IPS DF 6.9 (cell line): ENCODE data around the gene CD226.

Source experiments
- DNase-seq: peaks from one replicate; pipeline ENCODE4 v3.0.0-alpha.2; 2013; ENCODE audit warnings: low read depth, low spot score
- H3K27ac ChIP-seq: one replicate; pipeline ENCODE4 v1.5.1; 2013; ENCODE audit warnings: low read length, control low read depth
- H3K27me3 ChIP-seq: 2 replicates; pipeline ENCODE4 v1.6.1; 2013; ENCODE audit warnings: mild to moderate bottlenecking, low read length; ENCODE audit not compliant: control insufficient read depth, insufficient read depth
- H3K36me3 ChIP-seq: 2 replicates; pipeline ENCODE4 v1.6.1; 2013; ENCODE audit warnings: low read length; ENCODE audit not compliant: control insufficient read depth, insufficient read depth
- H3K4me1 ChIP-seq: 2 replicates; pipeline ENCODE4 v1.6.1; 2013; ENCODE audit warnings: low read length; ENCODE audit not compliant: control insufficient read depth, insufficient read depth
- H3K4me3 ChIP-seq: 2 replicates; pipeline ENCODE4 v1.5.1; 2013; ENCODE audit warnings: mild to moderate bottlenecking, low read length
- H3K9me3 ChIP-seq: 2 replicates; pipeline ENCODE4 v1.6.1; 2013; ENCODE audit warnings: low read length, inconsistent platforms; ENCODE audit not compliant: control insufficient read depth, insufficient read depth
- WGBS: extraction: QIAGEN DNeasy Blood & Tissue Kit; methylation state at CpG from one replicate; pipeline ENCODE4 v1.1.7; 2013; ENCODE audit warnings: mixed read lengths, missing lambda C conversion rate; ENCODE audit not compliant: insufficient read length, insufficient coverage; 5-methylcytosine and 5-hydroxymethylcytosine counted together

Gene CD226

DNA sequence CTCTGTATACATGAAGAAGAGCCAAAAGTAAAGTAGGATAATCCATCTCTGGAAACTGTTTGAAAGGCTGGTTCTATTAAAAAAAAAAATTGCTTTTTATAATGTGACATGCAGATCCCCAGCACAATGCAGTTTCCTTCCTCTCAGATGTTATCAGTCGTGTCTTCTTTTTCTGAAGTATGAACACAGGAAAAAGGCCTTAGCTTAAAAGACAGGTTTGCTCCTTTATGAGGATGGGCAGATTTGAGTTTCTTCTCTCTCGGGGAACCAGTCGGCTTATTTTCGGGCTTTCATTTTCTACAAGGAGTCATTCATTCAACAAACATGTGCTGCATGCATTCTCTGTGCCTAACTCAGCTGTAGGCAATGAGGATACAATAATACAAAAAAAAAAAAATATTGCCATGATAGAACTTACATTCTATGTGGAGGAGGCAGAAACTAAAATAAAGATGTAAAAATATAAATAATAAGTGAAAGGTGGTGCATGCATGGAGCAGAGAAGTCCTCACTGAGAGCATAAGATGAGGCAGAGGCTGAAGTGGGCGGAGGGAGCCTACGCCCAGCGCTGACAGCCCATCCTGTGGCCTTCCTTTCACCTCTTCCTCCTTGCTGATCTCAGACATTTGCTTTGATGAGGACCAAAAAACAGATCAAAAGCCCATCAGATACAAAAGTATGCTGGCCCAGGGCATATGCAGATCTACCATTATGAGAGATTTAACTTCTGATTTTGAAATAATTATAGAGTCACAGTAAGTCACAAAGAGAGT, at the start of gene CD226:
Gene CD226 (minus strand): TSS at position 513 of the 773 bp plus-strand sequence. CDS start 467 bp downstream, at position 46.
- WGBS = no CpG with 5 or more reads among the region's 7 CpGs
- Histone ChIP-seq H3K36me3 (no peaks in the 10 kb centered on the region), H3K4me3 (no peak within 1 kb of the TSS), H3K9me3 (no peaks in the 10 kb centered on the region), H3K27ac (no peak within 1 kb of the TSS), H3K4me1 (no peaks in the 10 kb centered on the region), H3K27me3 (no peaks in the 10 kb centered on the region)
- no peak for DNase-seq

DNA sequence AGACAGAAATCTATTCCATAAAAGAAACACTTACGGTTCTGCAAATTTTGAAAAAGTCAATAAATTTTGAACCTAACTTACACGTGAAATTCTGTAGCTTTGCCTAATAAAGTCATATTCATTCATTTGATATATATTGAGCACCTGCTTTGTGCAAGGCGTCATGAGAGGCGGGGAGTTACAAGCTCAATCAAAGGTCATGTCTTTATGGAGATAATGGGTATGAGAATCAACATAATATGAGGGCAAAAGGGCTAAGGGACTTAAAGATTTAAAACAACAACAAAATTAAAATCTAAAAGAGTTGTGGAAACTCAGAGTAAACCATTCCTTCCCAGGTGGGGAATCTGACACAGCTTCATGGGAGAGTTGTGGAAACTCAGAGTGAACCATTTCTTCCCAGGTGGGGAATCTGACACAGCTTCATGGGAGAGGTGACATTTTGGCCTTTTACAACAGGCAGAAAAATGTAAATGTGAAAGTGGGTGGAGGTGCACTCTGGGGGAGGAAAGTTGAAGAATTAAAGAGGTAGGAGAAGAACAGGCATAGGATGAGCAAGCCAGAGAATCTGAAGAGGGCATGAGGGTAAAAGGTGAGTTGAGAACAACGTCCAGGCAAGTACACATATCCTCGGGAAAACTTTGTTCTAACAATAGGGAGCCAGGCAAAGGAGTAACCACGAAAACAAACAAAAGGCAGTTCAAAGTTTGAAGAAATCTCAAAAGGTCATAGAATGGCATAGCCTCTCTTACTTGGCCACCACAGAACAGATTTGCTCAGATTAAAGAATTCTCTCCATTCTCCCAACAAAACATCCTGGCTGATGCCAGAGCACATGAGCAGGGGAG, 49.5 kb upstream of the CD226 start:
- no peak for DNase-seq
- H3K27me3 ChIP-seq = no peaks in the 10 kb centered on the region
- H3K9me3 ChIP-seq = no peaks in the 10 kb centered on the region
- H3K4me1 ChIP-seq = peaks cover 1% of the 10 kb centered on the region; the same call in 1 of the 2 replicates
- no peak overlapping the region for H3K27ac ChIP-seq
- no CpG with 5 or more reads among the region's 7 CpGs for WGBS
- no peak overlapping the region for H3K4me3 ChIP-seq
- H3K36me3 ChIP-seq = no peaks in the 10 kb centered on the region

DNA sequence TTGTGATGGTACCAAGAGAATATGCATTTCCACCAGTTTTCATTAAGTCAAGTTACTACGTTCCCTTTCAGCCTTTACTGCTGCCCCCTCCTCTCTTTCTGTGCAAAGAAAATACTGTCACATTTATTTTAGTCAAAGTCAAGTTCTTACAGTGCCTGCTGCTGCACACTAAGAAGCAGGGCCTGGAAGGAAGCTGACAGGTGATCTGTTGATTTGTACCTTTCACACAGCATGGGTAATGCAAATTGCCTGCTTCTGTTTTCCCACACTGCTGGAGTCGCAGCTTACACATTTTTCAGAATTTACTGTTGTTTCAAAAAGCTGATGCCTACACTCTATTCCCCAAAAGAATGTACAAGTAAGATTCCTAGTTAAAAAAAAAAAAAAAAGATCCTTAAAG, 48.7 kb upstream of the CD226 start:
- Histone ChIP-seq H3K27ac (no peak overlapping the region), H3K27me3 (no peaks in the 10 kb centered on the region), H3K9me3 (no peaks in the 10 kb centered on the region), H3K4me1 (peaks cover 1% of the 10 kb centered on the region; the same call in 1 of the 2 replicates), H3K4me3 (no peak overlapping the region), H3K36me3 (no peaks in the 10 kb centered on the region)
- no CpG with 5 or more reads among the region's 2 CpGs for WGBS
- no peak for DNase-seq

DNA sequence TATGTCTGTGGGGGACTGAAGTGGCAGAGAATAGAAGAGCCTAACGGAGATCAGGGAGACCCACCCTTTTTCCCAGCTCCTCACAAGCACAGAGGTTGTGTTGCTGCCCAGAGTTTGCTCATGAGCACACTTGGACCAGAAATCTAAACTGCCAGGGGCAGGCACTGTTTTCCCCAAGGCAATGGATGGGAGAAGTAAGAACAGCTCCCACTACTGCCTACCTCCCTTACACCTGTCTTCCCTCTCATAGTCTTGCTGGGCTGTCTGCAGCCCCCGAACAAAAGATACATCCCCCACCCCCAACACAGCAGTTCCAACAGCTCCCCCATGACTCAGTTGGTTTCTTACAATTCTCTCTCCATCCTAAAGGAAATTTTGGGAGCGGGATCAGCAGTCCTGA, 48.1 kb upstream of the CD226 start:
- no CpG with 5 or more reads among the region's 3 CpGs for whole genome bisulfite sequencing
- H3K27me3 ChIP-seq = no peaks in the 10 kb centered on the region
- DNase-seq = no peak
- H3K36me3 ChIP-seq = no peaks in the 10 kb centered on the region
- no peak overlapping the region for H3K27ac ChIP-seq
- H3K4me3 ChIP-seq = no peak overlapping the region
- peaks cover 1% of the 10 kb centered on the region; the same call in 1 of the 2 replicates for H3K4me1 ChIP-seq
- no peaks in the 10 kb centered on the region for H3K9me3 ChIP-seq

DNA sequence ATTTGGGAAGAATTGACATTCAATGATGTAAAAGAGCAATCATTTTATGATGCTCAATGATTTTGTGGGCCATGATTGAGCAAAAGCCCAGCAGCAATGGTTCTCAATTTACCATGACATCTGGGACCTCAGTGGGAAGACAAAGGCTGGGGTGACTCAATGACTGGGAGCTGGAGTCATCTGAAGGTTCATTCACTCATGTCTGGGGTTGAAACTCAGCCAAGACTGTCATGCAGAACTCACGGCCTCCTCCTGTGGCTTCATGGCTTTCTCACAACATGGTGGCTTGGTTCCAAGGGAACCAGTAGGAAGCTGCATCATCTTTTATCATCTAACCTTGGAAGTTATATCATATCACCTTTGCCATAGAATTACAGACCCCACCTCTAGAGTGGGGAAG, 45.1 kb upstream of the CD226 start:
- Histone ChIP-seq H3K27me3 (no peaks in the 10 kb centered on the region), H3K27ac (no peak overlapping the region), H3K36me3 (no peaks in the 10 kb centered on the region), H3K4me3 (no peak overlapping the region), H3K9me3 (no peaks in the 10 kb centered on the region), H3K4me1 (peaks cover 1% of the 10 kb centered on the region; the same call in 1 of the 2 replicates)
- DNase-seq = no peak
- no CpG with 5 or more reads among the region's 1 CpG for WGBS

DNA sequence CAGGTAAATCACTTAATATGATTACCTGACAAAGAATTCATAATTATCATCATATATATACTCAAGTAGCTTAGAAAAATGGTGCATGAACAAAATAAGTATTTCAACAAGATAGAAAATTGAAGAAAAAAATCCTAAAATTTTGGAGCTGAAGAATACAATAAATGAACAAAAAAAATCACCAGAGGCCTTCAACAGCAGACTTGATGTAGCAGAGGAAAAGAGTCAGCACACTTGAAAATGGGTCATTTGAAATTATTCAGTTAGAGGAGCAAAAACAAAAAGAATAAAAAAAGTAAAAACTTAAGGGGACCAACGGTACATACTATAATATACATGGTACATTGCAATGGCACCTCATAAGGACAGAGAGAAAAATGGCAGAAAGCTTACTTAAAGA, 40.2 kb upstream of the CD226 start:
- Histone ChIP-seq H3K4me3 (no peak overlapping the region), H3K27me3 (no peaks in the 10 kb centered on the region), H3K27ac (no peak overlapping the region), H3K36me3 (no peaks in the 10 kb centered on the region), H3K4me1 (no peaks in the 10 kb centered on the region), H3K9me3 (no peaks in the 10 kb centered on the region)
- DNase-seq = no peak
- WGBS = no CpG with 5 or more reads among the region's 1 CpG

DNA sequence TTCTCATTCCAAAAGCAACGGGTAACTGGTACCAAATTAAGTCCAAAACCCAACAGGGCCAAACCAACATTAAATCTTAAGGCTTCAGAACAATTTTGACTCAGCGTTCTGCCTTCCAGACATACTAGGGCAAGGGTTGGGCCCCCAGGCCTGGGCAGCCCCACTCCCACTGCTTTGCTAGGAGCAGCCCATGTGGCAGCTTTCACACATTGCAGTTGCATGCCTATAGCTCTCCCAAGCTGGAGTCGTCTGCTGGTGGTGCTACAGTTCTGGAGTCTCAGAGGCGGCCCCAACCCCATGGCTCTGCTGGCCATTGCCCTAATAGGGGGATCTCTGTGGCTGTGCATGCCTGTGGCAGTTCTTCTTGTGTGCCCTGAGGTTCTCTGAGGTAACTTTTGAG, 37.6 kb upstream of the CD226 start:
- Histone ChIP-seq H3K9me3 (no peaks in the 10 kb centered on the region), H3K4me3 (no peak overlapping the region), H3K27ac (no peak overlapping the region), H3K36me3 (no peaks in the 10 kb centered on the region), H3K27me3 (no peaks in the 10 kb centered on the region), H3K4me1 (no peaks in the 10 kb centered on the region)
- DNase-seq = no peak
- WGBS = no CpG with 5 or more reads among the region's 4 CpGs

DNA sequence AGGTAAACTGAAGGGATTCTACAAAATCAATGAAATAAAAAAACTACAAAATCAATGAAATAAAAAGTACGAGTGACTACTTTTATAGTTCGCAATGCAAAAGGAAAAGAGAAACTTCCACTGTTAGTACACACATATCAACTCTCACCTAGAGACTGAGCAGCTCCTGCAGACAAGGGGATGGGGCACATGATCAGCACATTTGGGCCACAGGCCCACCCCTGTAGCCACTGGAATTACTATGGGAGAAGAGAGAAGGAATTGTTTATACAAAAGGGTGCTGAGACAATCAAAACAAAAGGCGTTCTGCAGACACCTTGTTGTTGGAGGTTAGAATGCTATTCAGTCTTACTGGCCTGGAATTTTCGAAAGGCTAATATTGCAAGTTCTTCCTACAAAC, 34.7 kb upstream of the CD226 start:
- Histone ChIP-seq H3K4me3 (no peak overlapping the region), H3K4me1 (no peaks in the 10 kb centered on the region), H3K9me3 (no peaks in the 10 kb centered on the region), H3K27ac (no peak overlapping the region), H3K36me3 (no peaks in the 10 kb centered on the region), H3K27me3 (no peaks in the 10 kb centered on the region)
- no CpG with 5 or more reads among the region's 4 CpGs for WGBS
- DNase-seq = no peak

DNA sequence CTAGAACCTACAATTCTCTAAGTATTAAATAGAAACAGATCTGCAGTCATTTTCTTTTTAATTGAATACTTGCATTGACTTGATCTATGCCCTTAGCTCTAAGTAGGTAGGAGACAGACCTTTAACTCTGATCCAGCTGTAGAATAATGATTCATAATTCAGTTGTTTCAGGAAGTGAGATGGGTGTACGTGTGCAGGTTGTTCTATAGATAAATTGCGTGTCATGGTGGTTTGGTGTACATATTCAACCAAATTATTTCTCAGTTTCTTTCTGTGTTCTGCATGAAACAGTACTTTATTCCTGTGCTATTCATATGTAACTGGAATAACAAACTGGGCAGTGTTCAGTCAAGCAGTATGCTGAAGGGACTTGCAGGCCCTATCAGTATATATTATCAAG, 34.3 kb upstream of the CD226 start:
- Histone ChIP-seq H3K9me3 (no peaks in the 10 kb centered on the region), H3K27ac (no peak overlapping the region), H3K36me3 (no peaks in the 10 kb centered on the region), H3K4me1 (no peaks in the 10 kb centered on the region), H3K4me3 (no peak overlapping the region), H3K27me3 (no peaks in the 10 kb centered on the region)
- DNase-seq = no peak
- WGBS = no CpG with 5 or more reads among the region's 2 CpGs

DNA sequence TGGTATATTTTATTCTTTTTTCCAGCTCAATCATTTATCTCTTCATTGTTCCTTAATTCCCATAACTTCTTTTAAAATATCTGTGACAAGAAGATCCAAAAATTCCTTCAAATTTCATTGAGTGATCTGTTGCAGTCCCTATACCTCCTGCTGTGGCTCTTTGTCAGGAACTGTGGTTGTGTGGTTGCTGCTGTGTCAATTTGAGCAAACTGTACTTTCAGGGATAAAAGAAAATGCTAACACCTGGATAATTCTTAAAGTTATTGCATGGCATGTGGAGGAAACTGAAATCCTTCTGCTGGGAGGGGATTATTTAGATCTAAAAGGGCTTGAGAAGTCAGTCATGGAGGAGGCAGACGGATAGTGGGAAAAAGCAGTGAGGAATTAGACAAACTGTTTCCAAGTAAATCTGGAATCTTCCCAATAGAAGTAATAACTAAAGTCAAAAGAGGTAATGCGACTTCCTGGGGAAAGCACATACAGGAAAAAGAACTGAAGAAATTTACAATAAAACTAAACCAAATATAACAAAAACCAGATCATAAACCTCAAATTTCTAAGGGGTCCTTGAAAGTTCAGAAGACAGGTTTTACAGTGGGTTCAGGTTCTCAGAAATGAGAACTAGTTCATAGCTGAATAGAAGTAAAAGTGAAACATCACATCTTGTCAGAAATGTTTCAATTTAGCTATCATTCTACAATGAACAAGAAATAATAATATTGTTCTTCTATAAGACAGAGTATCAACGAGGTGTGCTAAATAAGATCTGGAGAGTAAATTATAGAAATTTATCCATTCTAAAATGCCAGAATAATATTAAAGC, 33.5 kb upstream of the CD226 start:
- whole genome bisulfite sequencing = no CpG with 5 or more reads among the region's 3 CpGs

More for the DNA sequence above, 33.5 kb upstream of the CD226 start:
- Histone ChIP-seq H3K36me3 (no peaks in the 10 kb centered on the region), H3K27me3 (no peaks in the 10 kb centered on the region), H3K9me3 (no peaks in the 10 kb centered on the region), H3K27ac (no peak overlapping the region), H3K4me1 (no peaks in the 10 kb centered on the region), H3K4me3 (no peak overlapping the region)
- DNase-seq = no peak
